GM21381 (cell line): ENCODE measurements around the gene NUP153.
"Not testable (repeated sequence)": the region's sequence is repeated elsewhere in the genome, so short reads cannot be mapped to it uniquely, and the experiment has no call there.

Source experiments
- ATAC-seq: cut with Tn5 transposase; IDR thresholded peaks from one replicate; pipeline ENCODE4 v1.9.1; 2021; ENCODE audit warnings: mild to moderate bottlenecking, moderate library complexity; ENCODE audit not compliant: unreplicated experiment

NUP153 gene

DNA sequence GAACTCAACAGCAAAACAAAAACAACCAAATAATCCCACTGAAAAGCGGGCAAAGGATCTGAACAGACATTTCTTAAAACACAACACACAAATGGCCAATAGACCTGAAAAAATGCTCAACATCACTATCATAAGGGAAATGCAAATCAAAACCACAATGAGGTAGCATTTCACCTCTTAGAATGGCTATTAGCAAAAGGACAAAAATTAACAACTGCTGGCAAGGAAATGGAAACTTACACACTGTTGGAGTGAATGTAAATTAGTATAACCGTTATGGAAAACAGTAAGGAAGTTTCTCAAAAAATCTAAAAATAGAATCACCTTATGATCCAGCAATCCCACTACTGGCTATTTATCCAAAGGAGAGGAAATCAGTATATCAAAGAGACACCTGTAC is 85.7 kb downstream of the NUP153 start:
- peak; percentile 83 for ATAC-seq

DNA sequence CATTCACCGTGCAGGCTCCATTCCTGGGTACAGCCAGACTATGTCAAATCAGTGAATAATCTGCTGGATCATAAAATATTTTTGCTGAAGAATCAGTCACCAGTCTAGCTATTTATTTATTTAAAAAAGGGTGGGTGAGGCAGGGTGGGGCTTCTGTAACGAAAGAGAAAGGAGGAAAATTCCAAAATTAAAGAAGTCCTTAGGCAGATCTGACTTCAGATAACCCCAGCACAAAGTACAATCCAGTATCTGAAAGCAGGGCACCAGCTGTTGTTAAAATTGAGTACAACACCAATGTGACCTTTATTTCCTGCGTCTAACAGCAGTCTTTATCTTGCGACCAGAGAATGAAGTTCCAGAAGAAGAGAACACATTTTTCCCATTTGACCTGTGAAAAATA is 90.9 kb downstream of the NUP153 start:
- no peak for ATAC-seq

DNA sequence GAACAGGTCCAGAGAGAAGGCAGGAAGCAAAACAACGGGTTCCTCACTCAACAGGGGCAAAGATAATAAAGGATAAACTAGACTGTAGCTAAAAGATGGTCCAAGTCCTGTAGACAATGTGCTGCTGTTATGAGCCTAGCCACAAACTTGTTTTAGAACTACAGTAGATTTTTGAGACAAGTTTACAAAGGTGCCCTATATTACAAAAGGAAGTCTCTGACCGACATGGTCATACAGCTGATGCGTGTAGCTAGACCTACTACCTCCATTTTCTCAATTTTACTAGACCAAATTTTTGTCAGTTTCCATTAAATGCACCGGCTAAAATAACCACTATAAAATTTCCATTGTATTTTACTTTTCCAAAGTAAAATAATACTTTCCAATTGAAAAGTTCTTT is 94.7 kb downstream of the NUP153 start:
- ATAC-seq, result no peak

DNA sequence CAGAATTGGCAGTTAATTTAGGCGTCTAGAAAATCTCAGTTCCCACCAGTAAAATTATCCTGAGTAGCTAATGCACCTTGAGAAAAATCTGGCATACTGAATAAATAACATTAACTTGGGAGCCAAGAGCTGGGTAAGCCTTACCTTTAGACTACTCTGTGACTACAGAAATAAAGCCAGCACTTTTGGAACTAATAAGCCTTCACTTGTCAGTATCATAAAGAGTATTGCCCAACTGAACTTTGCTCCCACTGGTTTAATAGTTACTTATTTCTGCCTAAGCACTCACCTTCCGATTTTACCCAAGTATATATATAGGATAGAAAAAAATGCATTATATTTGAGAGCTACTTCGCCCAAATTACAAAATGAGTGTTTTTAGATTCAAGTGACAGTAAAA is 95.9 kb downstream of the NUP153 start:
- ATAC-seq, result no peak

DNA sequence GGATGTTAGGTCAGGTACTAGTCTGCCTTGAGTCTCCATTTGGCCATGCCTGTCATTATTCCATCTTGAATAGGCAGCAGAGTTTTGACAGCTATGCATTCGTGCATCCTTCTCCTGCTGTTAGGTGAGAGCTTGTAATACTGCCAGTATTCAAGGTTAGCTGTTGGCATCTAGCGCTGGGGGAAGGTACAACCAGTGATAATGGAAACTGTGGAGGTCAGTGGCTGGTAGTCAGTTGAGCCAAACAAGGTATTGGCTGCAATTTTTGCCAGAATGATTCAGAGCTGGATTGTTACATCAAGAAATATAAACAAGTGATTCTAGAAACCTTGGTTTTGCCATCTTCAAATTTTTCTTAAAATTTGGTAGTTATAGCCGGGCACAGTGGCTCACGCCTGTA is 100.1 kb downstream of the NUP153 start:
- ATAC-seq, result no peak

DNA sequence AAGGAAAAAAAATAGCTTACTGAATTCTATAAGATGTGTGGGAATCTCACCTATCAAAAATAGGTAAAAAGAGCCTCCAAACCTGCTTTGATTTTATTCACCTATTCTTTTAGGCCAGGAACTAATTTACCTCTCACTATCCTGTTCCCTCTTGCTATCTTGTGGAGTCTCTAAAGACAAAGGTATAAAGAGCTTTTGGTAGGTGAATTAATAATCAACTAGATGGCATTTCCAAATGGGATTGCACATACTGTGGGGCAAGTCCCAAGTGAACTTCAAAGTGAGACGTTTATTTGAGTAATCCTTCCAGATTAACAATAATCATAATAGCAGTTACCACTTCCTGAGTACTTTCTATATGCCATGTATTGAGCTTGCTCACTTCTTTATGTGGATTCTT is 103.8 kb downstream of the NUP153 start:
- no peak for ATAC-seq

DNA sequence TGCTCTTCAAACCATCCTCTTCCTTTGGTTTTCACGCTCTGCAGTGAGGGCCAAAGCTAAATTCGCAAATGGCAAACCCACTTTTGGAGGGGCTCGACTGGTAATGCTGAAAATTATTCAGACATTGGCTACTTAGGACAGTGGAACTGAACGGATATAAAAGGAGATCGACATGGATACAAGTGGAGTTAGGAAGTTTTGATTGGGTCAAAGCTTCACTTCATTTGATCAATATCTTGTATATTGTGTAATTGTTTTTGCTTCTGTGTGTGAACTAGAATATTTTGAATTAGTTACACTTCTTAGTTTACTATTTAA is 105.4 kb downstream of the NUP153 start:
- no peak for ATAC-seq

DNA sequence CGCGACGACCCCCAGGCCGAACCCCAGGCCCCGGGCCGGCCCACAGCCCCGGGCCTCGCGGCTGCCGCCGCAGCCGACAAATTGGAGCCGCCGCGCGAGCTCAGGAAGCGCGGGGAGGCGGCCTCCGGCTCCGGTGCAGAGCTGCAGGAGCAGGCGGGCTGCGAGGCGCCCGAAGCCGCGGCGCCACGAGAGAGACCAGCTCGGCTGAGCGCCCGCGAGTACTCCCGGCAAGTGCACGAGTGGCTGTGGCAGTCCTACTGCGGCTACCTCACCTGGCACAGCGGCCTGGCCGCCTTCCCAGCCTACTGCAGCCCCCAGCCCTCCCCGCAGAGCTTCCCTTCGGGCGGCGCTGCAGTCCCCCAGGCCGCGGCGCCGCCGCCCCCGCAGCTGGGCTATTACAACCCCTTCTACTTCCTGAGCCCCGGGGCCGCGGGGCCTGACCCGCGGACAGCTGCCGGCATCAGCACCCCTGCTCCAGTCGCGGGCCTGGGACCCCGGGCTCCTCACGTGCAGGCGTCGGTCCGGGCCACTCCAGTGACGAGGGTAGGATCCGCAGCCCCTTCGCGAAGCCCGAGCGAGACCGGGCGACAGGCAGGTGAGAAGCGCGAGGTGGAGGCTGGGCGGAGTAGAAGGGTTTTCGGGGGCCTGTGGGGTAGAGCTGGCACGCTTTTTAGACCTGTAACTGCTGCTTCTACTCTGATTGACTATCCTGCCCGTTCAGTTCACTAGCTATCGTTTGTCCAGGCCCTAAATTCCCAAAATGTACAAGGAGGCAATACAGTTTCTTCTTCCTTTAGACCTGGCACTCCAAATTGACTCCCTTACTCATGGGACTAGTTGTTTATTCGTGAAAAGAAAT is 106.0 kb downstream of the NUP153 start:
- peak; percentile 47 for ATAC-seq

DNA sequence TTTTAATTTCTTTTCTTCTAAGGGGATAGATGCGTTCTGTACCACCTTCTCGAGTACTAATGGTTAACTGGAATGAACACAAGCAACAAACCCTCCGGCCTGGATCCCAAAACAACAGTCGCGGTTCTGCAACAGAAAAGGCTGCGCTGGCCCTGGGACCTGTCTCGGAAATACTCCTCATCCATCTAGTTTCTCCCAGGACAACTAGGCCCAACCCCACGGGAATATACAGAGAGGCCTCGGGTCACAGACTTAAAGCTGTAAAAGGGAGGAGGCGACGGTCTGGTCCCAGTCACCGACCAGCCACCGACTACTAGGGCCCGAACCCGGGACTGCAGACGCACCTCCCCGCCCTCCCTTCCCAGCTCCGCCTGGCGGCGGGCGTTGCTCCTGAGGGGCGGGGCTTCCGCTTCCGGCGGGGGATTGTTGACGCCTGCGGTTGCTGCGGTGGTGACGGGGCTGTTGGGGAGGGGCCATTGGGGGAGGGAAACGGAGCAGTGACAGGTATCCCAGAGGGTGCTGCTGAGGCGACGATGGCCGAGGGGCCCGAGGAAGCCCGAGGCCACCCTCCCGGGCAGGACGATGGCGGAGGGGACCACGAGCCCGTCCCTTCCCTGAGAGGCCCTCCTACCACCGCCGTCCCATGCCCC is 106.7 kb downstream of the NUP153 start, which contains the start of gene FAM8A1:
FAM8A1 (plus strand) TSS at position 426 of the 650 bp plus-strand sequence; CDS start at position 534, 108 bp downstream.
- peak; percentile 90 for ATAC-seq

DNA sequence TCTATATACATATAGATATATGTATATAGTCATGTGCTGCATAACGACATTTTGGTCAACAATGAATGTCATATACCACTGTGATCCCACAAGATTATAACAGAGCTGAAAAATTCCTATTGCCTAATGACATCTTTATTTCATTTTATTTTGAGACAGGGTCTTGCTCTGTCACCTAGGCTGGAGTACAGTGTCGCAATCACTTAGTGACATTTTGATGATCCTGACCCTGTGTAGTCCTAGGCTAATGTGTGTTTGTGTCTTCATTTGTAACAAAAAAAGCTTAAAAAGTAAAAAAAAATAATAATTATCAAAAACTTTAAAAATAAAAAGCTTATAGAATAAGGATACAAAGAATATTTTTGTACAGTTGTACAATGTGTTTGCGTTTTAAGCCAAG is 110.6 kb downstream of the NUP153 start:
- ATAC-seq, result no peak

DNA sequence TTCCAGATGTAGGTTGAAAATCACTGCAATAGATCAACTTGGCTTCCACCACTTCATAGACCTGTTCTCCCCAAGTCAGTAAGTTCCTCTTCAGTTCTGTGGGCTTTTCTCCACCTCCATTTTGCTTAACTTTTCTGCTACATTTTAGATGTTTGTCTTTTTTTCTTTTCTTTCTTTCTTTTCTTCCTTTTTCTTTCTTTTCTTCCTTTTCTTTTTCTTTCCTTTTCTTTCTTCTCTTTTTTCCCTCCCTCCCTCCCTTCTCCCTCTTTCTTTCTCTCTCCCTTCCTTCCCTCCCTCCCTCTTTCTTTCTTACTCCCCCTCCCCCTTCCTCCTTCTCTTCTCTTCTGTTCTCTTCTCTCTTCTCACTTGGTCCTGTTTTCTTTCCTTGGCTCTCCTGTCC is 113.5 kb downstream of the NUP153 start:
- ATAC-seq, result no peak

DNA sequence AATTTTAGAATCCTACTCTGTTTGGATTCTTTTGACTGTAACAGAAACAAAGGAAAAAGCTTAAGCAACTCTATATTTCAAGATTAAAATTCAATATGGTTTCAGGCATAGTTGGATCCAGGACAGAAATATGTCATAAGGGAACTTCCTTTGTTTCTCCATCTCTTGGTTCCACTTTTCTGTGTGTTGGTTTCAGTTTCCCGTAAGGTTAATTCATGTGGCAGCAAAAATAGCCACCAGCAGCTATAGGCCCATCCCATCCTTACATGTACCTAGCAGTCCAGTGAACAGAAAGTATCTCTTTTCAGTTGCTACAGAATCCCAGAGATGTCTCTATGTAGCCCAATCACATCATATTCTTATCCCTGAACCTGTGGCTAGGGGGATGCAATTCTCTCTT is 115.4 kb downstream of the NUP153 start:
- ATAC-seq, result no peak

DNA sequence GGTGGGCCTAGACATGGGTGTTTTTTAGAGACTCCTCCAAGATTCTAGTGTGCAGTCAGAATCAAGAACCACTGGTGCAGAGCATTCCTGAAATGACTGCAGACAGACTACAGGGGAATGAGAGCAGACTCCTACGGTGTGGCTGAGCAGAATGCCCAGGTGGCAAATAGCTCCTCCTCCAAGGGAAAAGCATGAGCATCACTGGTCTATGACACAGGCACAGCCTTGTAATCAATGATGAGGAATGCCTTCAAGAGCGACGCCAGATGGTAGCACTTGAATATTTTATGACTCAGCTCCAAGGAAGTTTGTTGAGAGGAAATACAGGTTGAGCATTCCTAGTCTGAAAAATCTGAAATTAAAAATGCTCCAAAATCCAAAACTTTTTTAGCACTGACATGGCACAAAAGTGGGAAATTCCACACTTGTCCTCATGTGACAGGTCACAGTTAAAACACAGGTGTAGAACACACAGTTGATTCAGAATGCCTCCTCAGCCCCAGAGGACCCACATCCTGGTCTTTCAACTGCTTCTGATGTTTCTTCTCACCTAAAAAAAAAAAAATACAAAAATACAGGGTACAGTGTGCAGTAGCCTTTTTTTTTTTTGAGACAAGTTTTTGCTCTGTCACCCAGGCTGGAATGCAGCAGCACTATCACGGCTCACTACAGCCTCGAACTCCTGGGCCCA is 117.2 kb downstream of the NUP153 start:
- no peak for ATAC-seq

DNA sequence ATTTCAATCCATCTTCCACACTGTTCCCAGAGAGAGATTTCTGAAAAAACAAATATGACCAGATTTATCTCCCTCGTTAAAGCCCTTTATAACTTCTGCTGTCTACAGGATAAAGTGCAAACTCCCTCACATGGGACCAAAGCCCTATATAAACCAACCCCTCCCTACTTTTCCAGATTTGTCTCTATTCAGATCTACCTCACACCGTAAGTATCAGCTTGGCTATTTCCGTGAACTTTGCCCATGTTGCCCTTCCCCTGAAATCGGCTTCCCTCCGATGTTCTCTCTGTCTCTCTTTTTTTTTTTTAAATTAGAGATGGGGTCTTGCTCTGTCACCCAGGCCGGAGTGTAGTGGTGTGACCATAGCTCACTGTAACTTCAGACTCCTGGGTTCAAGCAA is 118.7 kb downstream of the NUP153 start:
- ATAC-seq, result no peak

DNA sequence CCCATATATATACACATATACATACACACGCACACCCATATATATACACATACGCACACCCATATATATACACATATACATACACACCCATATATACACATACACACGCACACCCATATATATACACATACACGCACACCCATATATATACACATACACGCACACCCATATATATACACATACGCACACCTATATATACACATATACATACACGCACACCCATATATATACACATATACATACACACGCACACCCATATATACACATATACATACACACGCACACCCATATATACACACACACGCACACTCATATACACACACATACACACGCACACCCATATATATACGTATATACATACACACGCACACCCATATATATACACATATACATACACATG is 120.1 kb downstream of the NUP153 start:
- not testable (repeated sequence) for ATAC-seq

DNA sequence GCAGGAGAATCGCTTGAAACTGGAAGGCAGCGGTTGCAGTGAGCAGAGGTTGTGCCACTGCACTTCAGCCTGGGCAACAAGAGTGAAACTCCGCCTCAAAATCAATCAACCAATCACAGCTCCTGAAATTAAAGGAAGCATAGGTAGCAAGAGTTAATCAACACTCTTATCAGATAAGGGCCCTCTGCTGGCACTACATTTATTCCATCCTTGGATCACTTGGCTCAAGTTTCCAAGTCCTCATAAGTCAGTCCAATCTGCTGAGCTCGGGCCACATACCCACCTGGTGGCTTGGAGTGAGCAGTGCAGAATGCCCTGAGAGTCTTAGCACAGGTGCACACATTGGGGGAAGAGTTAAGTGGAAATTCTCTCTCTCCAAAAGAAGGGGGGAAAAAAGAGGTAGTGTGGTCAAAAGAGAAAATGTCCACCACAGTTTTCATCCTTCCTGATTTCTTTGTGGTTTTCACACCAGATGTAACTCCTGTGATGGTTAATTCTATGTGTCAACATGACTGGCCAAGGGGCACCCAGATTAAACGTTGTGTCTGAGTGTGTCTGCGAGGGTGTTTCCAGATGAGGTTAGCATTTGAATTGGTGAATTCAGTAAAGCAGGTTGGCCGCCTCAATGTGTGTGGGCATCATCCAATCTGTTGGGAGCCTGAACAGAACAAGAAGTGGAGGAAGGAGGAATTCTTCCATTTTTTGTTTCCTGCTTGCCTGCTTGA is 120.8 kb downstream of the NUP153 start:
- no peak for ATAC-seq

DNA sequence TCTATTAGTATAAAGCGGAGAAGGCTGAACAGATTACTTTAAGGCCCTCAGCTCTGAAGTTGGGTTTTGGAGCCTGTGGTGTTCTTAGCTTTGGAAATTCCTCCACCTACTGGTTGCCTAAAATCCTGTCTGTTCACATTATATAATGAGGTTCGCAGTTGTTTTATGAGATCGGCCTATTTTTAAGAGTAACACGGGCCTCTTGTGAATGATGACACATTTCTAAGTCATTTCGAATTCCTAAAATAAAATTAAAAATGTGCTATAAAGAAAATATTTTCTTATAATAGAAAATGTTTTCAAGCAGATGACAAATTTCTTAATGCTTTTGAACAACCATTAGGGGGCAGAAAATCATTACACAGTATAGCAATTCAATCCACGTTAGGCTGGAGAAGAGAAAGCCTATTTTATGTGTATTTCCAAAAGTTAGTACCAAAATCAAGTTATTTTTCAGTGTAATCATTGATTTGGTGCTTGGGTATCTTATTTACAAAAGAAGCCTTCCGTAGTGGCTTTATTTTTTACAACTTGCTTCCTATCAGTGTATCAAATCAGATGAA is 122.4 kb downstream of the NUP153 start:
- ATAC-seq, result peak; percentile 46

DNA sequence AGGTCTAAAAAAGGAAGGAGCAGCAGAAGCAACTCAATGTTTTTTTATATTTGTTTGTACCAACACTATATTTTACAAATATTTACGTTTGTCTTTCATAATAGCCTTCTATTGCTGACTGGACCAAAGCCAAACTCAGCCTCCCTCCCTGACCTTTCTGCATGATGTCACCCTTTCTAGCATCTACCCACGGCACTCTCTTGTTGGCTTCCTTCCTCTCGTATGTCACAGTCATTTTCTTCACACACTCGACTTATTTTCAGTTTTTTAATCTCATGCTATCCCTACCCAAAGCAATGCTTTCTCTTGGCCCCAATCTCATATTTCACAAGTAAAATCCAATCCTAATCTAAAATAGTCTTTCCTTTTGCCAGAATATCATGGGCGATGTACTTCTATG is 122.9 kb downstream of the NUP153 start:
- ATAC-seq, result no peak

DNA sequence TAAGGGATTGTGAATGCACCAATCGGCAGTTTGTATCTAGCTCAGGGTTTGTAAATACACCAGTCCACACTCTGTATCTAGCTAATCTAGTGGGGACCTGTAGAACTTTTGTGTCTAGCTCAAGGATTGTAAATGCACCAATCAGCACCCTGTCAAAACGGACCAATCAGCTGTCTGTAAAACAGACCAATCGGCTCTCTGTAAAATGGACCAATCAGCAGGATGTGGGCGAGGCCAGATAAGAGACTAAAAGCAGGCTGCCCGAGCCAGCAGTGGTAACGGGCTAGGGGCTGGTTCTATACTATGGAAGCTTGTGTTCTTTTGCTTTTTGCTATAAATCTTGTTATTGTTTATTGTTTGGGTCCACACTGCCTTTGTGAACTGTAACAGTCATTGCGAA is 125.4 kb downstream of the NUP153 start:
- ATAC-seq, result not testable (repeated sequence)

DNA sequence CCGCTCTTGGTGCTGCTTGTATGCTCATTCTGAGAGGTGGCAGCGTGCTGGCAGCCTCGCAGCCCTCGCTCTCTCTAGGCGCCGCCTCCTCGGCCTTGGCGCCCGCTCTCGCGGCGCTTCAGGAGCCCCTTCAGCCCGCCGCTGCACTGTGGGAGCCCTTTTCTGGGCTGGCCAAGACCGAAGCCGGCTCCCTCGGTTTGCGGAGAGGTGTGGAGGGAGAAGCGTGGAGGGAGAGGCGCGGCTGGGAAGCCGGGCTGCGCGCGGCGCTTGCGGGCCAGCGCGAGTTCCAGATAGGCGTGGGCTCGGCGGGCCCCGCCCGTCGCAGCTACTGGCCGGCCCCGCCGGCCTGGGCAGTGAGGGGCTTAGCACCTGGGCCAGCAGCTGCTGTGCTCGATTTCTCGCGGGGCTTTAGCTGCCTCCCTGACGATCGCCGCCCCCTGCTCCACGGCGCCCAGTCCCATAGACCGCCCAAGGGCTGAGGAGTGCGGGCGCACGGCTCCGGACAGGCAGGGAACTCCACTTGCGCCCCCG is 126.1 kb downstream of the NUP153 start:
- no peak for ATAC-seq

DNA sequence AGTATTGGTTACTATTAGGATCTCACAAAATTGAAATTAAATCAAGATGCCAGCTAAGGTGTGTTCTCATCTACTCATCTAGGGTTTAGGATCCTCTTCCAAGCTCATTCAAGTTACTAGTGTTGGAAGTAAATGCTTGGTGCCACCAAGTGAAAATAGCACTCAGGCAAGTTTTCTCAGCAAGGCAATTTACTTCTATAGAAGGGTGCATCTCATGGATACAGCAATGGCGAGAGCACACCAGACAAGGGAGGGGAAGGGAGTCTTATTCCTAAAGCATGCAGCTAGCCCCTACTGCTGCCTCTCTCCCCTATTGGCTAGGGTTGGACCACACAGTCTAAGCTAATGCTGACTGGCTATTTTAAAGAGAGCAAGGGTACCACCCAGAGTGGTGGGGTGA is 129.7 kb downstream of the NUP153 start:
- ATAC-seq, result no peak
